SHP77 treated with DMSO at 0.1 percent for 48 hours (cell line): ENCODE measurements around the gene FRMD8.

Experiments
- DNase-seq: peaks from one replicate; lab custom pipeline; 2025; lab: John Stamatoyannopoulos, UW

The FRMD8 gene

DNA sequence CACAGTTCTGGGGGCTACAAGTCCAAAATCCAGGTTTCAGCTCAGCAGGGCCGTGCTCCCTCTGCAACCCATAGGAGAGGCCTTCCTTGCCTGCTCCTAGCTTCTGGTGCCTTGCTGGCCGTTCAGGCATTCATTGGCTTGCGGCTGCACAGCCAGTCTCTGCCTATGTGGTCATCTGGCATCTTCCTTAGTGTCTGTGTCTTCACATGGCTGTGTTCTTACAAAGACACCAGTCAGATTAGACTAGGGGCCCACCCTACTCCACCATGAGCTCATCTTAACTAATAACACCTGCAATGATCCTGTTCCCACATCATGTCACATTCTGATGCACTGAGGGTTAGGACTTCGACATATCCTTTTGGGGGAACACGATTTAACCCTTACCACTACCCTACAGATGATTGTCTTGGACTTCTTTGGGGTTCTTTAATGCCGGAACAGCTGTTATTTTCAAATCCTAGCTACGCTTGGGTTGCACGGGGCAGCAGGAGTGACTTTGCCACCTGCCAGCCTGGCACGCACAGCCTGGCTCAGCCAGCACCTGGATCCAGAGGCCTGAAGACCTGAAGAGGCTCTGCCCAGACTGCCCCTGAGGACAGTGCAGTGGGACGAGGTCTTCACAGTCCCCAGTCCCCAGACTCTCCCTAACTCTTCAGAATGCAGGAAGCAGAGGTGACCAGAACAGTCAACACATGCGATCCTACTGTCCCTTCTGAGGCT, 28.5 kb downstream of the FRMD8 start:
- no peak for DNase-seq

DNA sequence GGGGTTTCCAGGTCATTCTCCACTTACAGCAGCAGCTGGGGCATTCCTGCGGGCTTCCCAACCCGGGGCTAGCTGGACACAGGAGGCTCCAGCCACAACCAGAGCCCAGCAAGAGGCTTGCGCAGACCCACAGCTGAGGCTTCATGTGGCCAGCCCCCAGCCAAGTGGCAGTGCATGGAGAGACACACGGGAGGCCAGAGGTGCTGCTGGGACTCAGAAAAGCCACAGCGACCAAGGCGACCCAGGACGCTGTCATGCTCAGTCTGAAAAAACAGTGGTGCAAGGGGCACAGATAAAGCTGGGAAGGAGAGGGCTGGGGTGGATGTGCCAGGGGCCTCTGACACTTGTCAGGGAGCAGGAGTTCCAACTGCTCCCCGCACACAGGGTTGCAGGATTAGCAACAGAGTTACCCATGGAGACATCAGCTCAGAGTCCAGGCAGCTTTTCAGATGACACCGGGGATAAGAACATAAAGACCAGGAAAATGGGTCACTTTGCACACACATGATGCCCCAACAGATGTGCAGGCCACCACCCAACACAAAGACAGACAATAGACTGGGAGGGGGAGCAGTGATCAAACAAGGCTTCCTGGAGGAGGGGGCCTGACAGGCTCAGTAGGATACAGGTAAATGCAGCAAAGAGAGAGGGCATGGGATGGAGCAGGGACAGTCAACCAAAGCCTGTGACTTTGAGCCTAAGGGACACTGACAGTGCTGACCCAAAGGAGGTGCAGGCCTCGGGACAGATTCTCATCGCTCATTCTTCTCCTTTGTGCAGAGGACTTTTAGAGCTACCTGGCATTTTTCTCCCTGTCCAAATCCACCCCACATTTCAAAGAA, 29.3 kb downstream of the FRMD8 start:
- no peak for DNase-seq

- no peak for DNase-seq
Observed at GRCh38 chr11:65416341-65416824, 29.9 kb downstream of the FRMD8 start.

DNA sequence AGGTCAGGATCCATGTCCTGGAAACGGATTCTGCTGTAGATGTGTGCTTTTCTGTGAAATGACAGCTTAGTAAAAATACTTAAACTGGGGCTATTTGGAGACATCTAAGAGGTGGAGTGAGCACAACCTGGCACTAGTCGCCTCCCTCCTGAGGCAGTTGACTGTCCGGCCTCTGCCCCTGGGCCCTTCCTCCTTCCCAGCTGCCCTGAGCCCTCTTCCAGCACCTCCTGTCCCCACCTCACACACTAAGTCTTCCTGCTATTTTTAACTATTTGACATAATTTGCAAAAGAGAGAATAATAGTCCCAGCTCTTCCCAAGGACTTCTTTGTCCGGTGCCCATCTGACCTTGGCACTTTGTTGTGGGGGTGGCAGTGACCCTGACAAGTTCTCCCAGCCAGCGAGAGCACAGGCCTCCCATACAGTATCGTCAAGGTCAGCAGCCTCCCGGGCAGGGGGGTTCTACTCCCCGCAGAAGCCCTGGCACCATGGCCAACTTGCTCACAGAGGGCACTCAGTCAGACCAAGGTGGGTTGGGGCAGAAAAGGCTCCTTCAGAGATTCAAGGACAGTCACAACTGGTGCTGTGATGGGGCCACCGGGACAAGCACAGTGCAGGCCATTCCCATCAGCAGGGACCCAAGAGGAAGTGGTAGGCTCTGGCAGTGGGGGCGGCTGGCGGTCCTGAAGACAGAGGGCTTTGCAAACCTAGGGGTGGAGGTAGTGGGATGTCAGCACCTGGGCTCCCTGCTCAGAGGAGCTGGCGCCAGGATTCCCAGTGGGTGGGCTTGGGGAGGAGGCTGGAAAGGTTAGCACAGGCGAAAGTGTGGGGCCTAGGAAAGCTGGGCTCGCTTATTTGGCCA, 30.6 kb downstream of the FRMD8 start:
- no peak for DNase-seq

GRCh38 chr11:65417702-65418430, 31.4 kb downstream of the FRMD8 start:
- no peak for DNase-seq

GRCh38 chr11:65418431-65418680, 31.9 kb downstream of the FRMD8 start:
- no peak for DNase-seq

- DNase-seq = peak; percentile 96
Observed at GRCh38 chr11:65418681-65419459, 32.4 kb downstream of the FRMD8 start.

DNA sequence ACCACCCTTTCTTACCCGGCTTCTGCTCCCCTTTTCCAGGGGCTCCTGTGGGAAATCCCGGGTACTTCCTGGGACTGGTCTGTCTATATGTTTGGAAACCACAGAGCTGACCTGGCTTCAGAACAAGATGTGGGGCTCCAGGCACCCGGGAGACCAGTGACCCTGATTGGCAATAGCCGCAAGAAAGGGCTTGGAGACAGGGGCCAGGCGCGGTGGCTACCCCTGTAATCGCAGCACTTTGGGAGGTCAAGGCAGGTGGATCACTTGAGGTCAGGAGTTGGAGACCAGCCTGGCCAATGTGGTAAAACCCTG, 33.0 kb downstream of the FRMD8 start:
- no peak for DNase-seq

GRCh38 chr11:65419772-65420481, 33.5 kb downstream of the FRMD8 start:
- no peak for DNase-seq

DNA sequence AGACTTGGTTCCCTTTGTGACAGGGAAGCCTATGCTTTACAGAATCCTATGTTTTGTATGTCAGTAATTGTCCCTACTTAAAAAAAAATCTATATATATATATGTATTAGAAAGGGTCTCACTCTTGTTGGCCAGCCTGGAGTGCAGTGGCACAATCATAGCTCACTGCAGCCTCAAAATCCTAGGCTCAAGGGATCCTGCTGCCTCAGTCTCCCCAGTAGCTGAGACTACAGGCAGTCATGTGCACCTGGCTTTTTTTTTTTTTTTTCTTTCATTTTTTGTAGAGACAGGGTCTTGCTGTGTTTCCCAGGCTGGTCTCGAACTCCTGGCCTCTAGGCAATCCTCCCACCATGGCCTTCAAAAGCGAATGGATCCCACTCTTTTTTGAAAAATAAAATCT, 34.1 kb downstream of the FRMD8 start:
- DNase-seq = no peak

- peak; percentile 88 for DNase-seq
Observed at GRCh38 chr11:65420979-65421793, 34.7 kb downstream of the FRMD8 start.

GRCh38 chr11:65421794-65422632, 35.6 kb downstream of the FRMD8 start:
- DNase-seq = peak; percentile 66

DNA sequence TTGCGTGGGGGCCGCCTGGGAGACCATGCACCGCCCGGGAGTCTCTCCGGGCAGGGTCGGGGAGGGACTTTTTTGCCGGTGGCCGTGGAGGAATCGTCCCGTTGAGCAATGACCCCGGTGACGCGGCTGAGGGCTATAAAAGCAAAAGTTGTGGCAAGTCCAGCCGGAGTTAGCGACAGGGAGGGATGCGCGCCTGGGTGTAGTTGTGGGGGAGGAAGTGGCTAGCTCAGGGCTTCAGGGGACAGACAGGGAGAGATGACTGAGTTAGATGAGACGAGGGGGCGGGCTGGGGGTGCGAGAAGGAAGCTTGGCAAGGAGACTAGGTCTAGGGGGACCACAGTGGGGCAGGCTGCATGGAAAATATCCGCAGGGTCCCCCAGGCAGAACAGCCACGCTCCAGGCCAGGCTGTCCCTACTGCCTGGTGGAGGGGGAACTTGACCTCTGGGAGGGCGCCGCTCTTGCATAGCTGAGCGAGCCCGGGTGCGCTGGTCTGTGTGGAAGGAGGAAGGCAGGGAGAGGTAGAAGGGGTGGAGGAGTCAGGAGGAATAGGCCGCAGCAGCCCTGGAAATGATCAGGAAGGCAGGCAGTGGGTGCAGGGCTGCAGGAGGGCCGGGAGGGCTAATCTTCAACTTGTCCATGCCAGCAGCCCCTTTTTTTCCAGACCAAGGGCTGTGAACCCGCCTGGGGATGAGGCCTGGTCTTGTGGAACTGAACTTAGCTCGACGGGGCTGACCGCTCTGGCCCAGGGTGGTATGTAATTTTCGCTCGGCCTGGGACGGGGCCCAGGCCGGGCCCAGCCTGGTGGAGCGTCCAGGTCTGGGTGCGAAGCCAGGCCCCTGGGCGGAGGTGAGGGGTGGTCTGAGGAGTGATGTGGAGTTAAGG, 36.4 kb downstream of the FRMD8 start, which contains the start of gene NEAT1:
Gene NEAT1 (plus strand): TSS at position 166 of the 883 bp plus-strand sequence.
- peak; percentile 72 for DNase-seq

- no peak for DNase-seq
Observed at GRCh38 chr11:65423516-65424204, 37.2 kb downstream of the FRMD8 start.

GRCh38 chr11:65424205-65425104, 38.0 kb downstream of the FRMD8 start:
- no peak for DNase-seq
